Ureter (tissue), 1 donor: ENCODE results near the gene HAPLN1. TPM values are rescaled to one million over a fixed set of nuclear protein-coding genes. Genes with fewer than 3 reads are reported as not detected.

Source experiments
- DNase-seq: peaks from one replicate; pipeline ENCODE4 v3.0.0-alpha.2; 2020; ENCODE audit warnings: low spot score
- total RNA-seq: library from RNA; stranded (reverse); gene quantifications from one replicate; pipeline ENCODE4 v1.2.4, GENCODE V29; 2023
- donor health status: DM: yes; HTN: yes; CAD: no.

HAPLN1 gene
- total RNA-seq, 1 donor from 2014 or later: 0.44 TPM

- DNase-seq: no peak
Observed at GRCh38 chr5:83718195-83718825, 2.3 kb downstream of the HAPLN1 start.

- DNase-seq: no peak
Observed at GRCh38 chr5:83715236-83716065, 5.2 kb downstream of the HAPLN1 start.

- no peak for DNase-seq
Observed at GRCh38 chr5:83714810-83715209, 5.8 kb downstream of the HAPLN1 start.

- no peak for DNase-seq
Observed at GRCh38 chr5:83711982-83712601, 8.6 kb downstream of the HAPLN1 start.

- DNase-seq: no peak
Observed at GRCh38 chr5:83709973-83710372, 10.7 kb downstream of the HAPLN1 start.

- DNase-seq: no peak
Observed at GRCh38 chr5:83708170-83708569, 12.5 kb downstream of the HAPLN1 start.

GRCh38 chr5:83703059-83703458, 17.6 kb downstream of the HAPLN1 start:
- no peak for DNase-seq

- DNase-seq: no peak
Observed at GRCh38 chr5:83701886-83702285, 18.8 kb downstream of the HAPLN1 start.

- DNase-seq: no peak
Observed at GRCh38 chr5:83689881-83690280, 30.8 kb downstream of the HAPLN1 start.

- DNase-seq: no peak
Observed at GRCh38 chr5:83688281-83688680, 32.4 kb downstream of the HAPLN1 start.

GRCh38 chr5:83687124-83687619, 33.5 kb downstream of the HAPLN1 start:
- DNase-seq: no peak

GRCh38 chr5:83686251-83686650, 34.4 kb downstream of the HAPLN1 start:
- DNase-seq: no peak

- DNase-seq: no peak
Observed at GRCh38 chr5:83683836-83684235, 36.8 kb downstream of the HAPLN1 start.

GRCh38 chr5:83672646-83673045, 48.0 kb downstream of the HAPLN1 start:
- no peak for DNase-seq

- no peak for DNase-seq
Observed at GRCh38 chr5:83672158-83672557, 48.5 kb downstream of the HAPLN1 start.

- no peak for DNase-seq
Observed at GRCh38 chr5:83665631-83666030, 55.0 kb downstream of the HAPLN1 start.

- no peak for DNase-seq
Observed at GRCh38 chr5:83662558-83662957, 58.1 kb downstream of the HAPLN1 start.

- DNase-seq: no peak
Observed at GRCh38 chr5:83657807-83658525, 62.7 kb downstream of the HAPLN1 start.

- DNase-seq: no peak
Observed at GRCh38 chr5:83654427-83654994, 66.1 kb downstream of the HAPLN1 start.

GRCh38 chr5:83653669-83654068, 67.0 kb downstream of the HAPLN1 start:
- no peak for DNase-seq

- no peak for DNase-seq
Observed at GRCh38 chr5:83645936-83646335, 74.7 kb downstream of the HAPLN1 start.

GRCh38 chr5:83644301-83644700, 76.4 kb downstream of the HAPLN1 start:
- no peak for DNase-seq
